Measurements from ENCODE around the gene GORASP1. TPM values are rescaled to one million over a fixed set of nuclear protein-coding genes. Genes with fewer than 3 reads are reported as not detected.

GORASP1 gene
- polyA plus RNA-seq, 3 donors: 23.2 to 105 (median 31.2) TPM

DNA sequence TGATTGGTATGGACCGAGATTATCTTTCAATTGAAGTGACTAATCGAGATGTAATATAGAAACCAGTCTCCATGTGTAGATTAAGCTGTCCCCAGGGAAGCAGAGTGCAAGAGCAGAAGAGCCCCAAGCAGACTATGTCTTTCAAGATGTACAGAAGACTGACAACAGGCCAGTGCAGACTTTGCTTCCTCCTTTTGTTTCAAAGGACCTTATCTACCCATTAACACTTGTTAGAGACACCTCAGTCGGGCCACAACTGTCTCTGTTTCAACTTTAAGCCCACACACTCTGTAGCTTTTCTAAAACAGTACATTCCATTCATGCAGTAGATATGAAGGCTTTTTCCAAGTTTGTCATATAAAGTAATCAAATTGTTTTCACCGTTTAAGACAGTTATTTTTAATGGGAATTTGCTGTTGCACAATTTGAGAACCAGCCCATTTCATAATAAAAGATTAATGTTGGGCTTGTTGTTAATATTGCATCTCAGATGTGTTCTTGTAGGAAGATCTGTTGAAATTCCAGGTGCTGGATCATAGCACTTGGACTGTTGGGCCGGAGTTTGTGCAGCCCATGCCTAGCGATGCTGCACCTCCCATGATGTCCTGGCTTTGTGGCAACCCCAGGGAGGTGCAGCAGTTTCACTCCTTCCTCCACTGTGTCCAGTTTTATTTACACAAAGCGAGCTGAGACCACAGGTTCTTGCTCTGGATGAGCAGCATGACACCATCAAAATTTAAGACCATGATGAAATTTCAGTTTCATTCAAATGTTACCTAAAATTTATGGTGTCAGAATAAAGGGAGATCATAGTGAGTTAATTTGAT is 12.4 kb downstream of the GORASP1 start:
- Mint-ChIP-seq H3K9me3 (no peaks in the 10 kb centered on the region), H3K4me3 (no peak overlapping the region), H3K27me3 (ENCODE audit: low read depth in 3 of 3) (peaks cover 0 to 1% (median 0%) of the 10 kb centered on the region in 3 donors), H3K27ac (no peak overlapping the region), H3K4me1 (no peaks in the 10 kb centered on the region), H3K36me3 (peaks cover 87 to 97% of the 10 kb centered on the region in 2 donors)
- no peak overlapping the region for H3K9ac ChIP-seq (ENCODE audit: insufficient read depth, low read length, poor library complexity, severe bottlenecking)
- H4K20me1 ChIP-seq (ENCODE audit: insufficient read depth, low read length): peaks cover 42% of the 10 kb centered on the region
- no peaks in the 10 kb centered on the region for H3K27me3 ChIP-seq (ENCODE audit: control insufficient read depth in 2 of 2, insufficient read depth in 2 of 2, low read length in 2 of 2)
- H3K9me3 ChIP-seq (replicated peaks in 1 of 2; ENCODE audit: control insufficient read depth in 1 of 2, insufficient read depth in 1 of 2, low read length in 2 of 2): no peaks in the 10 kb centered on the region
- H3K27ac ChIP-seq (ENCODE audit: low read depth in 1 of 2, low read length in 2 of 2): no peak overlapping the region
- H3K4me2 ChIP-seq (replicated peaks; ENCODE audit: extremely low read depth, low read length, poor library complexity, severe bottlenecking): no peak overlapping the region
- H3K36me3 ChIP-seq (replicated peaks in 1 of 2; ENCODE audit: control insufficient read depth in 1 of 2, insufficient read depth in 2 of 2, low read length in 2 of 2): peaks cover 93 to 100% of the 10 kb centered on the region in 2 donors
- no peaks in the 10 kb centered on the region for H3K4me1 ChIP-seq (ENCODE audit: control insufficient read depth in 1 of 2, insufficient read depth in 2 of 2, low read length in 2 of 2)
- H3K79me2 ChIP-seq (ENCODE audit: insufficient read depth, low read length): no peaks in the 10 kb centered on the region
- no peak for DNase-seq
- no peak overlapping the region for H3K4me3 ChIP-seq (replicated peaks in 1 of 3; ENCODE audit: low read depth in 2 of 3, low read length in 3 of 3)
- TF ChIP-seq, protein P1, sequence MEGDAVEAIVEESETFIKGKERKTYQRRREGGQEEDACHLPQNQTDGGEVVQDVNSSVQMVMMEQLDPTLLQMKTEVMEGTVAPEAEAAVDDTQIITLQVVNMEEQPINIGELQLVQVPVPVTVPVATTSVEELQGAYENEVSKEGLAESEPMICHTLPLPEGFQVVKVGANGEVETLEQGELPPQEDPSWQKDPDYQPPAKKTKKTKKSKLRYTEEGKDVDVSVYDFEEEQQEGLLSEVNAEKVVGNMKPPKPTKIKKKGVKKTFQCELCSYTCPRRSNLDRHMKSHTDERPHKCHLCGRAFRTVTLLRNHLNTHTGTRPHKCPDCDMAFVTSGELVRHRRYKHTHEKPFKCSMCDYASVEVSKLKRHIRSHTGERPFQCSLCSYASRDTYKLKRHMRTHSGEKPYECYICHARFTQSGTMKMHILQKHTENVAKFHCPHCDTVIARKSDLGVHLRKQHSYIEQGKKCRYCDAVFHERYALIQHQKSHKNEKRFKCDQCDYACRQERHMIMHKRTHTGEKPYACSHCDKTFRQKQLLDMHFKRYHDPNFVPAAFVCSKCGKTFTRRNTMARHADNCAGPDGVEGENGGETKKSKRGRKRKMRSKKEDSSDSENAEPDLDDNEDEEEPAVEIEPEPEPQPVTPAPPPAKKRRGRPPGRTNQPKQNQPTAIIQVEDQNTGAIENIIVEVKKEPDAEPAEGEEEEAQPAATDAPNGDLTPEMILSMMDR (IDR thresholded peaks at IDR 0.05): no peak
- 93% methylated on average over 4 of the region's 7 CpGs for WGBS (ENCODE audit: insufficient coverage)
- intact Hi-C loops (cut with micrococcal nuclease): no loop called here
- H2AFZ ChIP-seq (ENCODE audit: insufficient read depth, low read depth, low read length, poor library complexity, severe bottlenecking): no peak overlapping the region

DNA sequence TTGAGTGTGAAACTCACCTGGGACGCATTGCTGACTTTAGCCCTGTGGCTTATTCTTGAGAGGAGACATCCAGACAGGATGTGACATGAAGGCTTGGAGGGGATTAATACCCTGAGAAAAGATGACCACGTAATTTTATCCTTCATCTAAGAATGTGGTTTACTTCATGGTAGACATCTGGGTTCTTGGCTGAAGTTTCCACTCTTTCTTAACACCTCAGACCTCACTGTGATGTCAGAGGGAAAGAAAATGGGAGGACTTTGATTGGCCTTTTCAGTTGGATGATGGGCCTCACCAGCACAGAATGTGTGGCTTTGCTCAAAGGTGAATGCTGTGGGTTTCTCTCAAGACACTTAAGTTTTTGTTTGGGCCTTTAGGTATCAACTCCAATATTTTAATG is 16.5 kb downstream of the GORASP1 start:
- H3K27me3 Mint-ChIP-seq (ENCODE audit: low read depth in 3 of 3): no peaks in the 10 kb centered on the region
- Histone ChIP-seq H3K36me3 (replicated peaks in 1 of 2; ENCODE audit: control insufficient read depth in 1 of 2, insufficient read depth in 2 of 2, low read length in 2 of 2) (peaks cover 91 to 100% of the 10 kb centered on the region in 2 donors), H3K4me1 (ENCODE audit: control insufficient read depth in 1 of 2, insufficient read depth in 2 of 2, low read length in 2 of 2) (no peaks in the 10 kb centered on the region), H3K27me3 (ENCODE audit: control insufficient read depth in 2 of 2, insufficient read depth in 2 of 2, low read length in 2 of 2) (no peaks in the 10 kb centered on the region), H3K4me2 (replicated peaks; ENCODE audit: extremely low read depth, low read length, poor library complexity, severe bottlenecking) (no peak overlapping the region), H3K4me3 (replicated peaks in 1 of 3; ENCODE audit: low read depth in 2 of 3, low read length in 3 of 3) (no peak overlapping the region), H4K20me1 (ENCODE audit: insufficient read depth, low read length) (peaks cover 8% of the 10 kb centered on the region), H3K9me3 (replicated peaks in 1 of 2; ENCODE audit: control insufficient read depth in 1 of 2, insufficient read depth in 1 of 2, low read length in 2 of 2) (no peaks in the 10 kb centered on the region), H3K9ac (ENCODE audit: insufficient read depth, low read length, poor library complexity, severe bottlenecking) (no peak overlapping the region), H3K79me2 (ENCODE audit: insufficient read depth, low read length) (no peaks in the 10 kb centered on the region), H3K27ac (ENCODE audit: low read depth in 1 of 2, low read length in 2 of 2) (no peak overlapping the region), H2AFZ (ENCODE audit: insufficient read depth, low read depth, low read length, poor library complexity, severe bottlenecking) (no peak overlapping the region)
- peak in 1 of 3 donors; percentile 37 for DNase-seq
- TF ChIP-seq, protein P1 (IDR thresholded peaks at IDR 0.05): no peak
- no peak overlapping the region for H3K27ac Mint-ChIP-seq
- no peaks in the 10 kb centered on the region for H3K9me3 Mint-ChIP-seq
- no CpG with 5 or more reads among the region's 2 CpGs for WGBS (ENCODE audit: insufficient coverage)
- H3K4me3 Mint-ChIP-seq: no peak overlapping the region
- H3K4me1 Mint-ChIP-seq: no peaks in the 10 kb centered on the region
- intact Hi-C loops (cut with micrococcal nuclease): no loop called here
- H3K36me3 Mint-ChIP-seq: peaks cover 87 to 94% of the 10 kb centered on the region in 2 donors

All from CD14-positive monocyte (primary cell).